Right lobe of liver (tissue), 6 donors: ENCODE data around the gene TAF3. TPM values are rescaled to one million over a fixed set of nuclear protein-coding genes. Genes with fewer than 3 reads are reported as not detected.

Experiments
- ATAC-seq, 4 donors: fragments of 200-7000 bp; cut with Tn5 transposase; one replicate each; pipeline ENCODE4 v1.9.1; 2020; ENCODE audit warnings: mild to moderate bottlenecking in 4 of 4, moderate library complexity in 4 of 4
- DNase-seq, 3 donors: peaks; one replicate each; pipeline ENCODE4 v3.0.0-alpha.2; 2020
- H3K27ac ChIP-seq, 3 donors: fragments of 200-600 bp; one replicate each; pipeline ENCODE4 v1.8.0; 2022
- H3K27me3 ChIP-seq, 2 donors: fragments of 200-600 bp; one replicate each; pipeline ENCODE4 v1.8.0; 2022
- H3K36me3 ChIP-seq, 4 donors: fragments of 200-600 bp; sonication (generic) in 1 of 4; one replicate each; pipeline versions ENCODE4 v1.5.1 to v1.8.0; 2017 to 2022; ENCODE audit warnings: control low read depth in 1 of 4
- H3K4me1 ChIP-seq, 4 donors: fragments of 200-600 bp; sonication (generic) in 1 of 4; one replicate each; pipeline versions ENCODE4 v1.5.1 to v1.8.0; 2017 to 2022; ENCODE audit warnings: control low read depth in 1 of 4
- H3K4me3 ChIP-seq, 3 donors: fragments of 200-600 bp; one replicate each; pipeline ENCODE4 v1.8.0; 2022
- H3K9me3 ChIP-seq, 4 donors: fragments of 200-600 bp; sonication (generic) in 1 of 4; one replicate each; pipeline versions ENCODE4 v1.5.1 to v1.8.0; 2017 to 2022; ENCODE audit warnings: control low read depth in 1 of 4
- CTCF ChIP-seq, 4 donors: fragments of 200-600 bp in 3 of 4; fragments of 450-650 bp in 1 of 4; IDR thresholded peaks; one replicate each; pipeline versions ENCODE4 v1.5.1 to v1.8.0; 2016 to 2022; ENCODE audit warnings: antibody characterized with exemption in 4 of 4, mild to moderate bottlenecking in 2 of 4
- POLR2A ChIP-seq: fragments of 450-650 bp; IDR thresholded peaks from one replicate; pipeline ENCODE4 v1.6.1; 2017; ENCODE audit warnings: antibody characterized with exemption, mild to moderate bottlenecking
- WGBS: methylation state at CpG from one replicate; pipeline ENCODE4 v1.1.6; 2018; ENCODE audit warnings: low coverage, low lambda C conversion rate; ENCODE audit not compliant: insufficient coverage; ENCODE audit errors: missing lambda C conversion rate; 5-methylcytosine and 5-hydroxymethylcytosine counted together
- intact Hi-C, 2 donors: fragments of 100-400 bp; cut with DNase I; formaldehyde crosslinking; loops; one replicate each; pipeline versions ENCODE4 v1.11.2 to v1.14.1; 2022
- total RNA-seq, 6 experiments: library from RNA; depleted of rRNA in 2 of 6; stranded (reverse); fragments of >200 nt in 2 of 6; fragmentation: NEBNext Ultra II Directional in 3 of 6; extraction: Animal tissue kit (Norgen Biotek cat#: 25700) in 3 of 6; gene quantifications; one replicate each; pipeline versions ENCODE4 v1.1.0 to v1.2.4, GENCODE V29; 2016 to 2023
- donor health status: DM: no; HTN: yes; CAD: no.
- donor health status: DM: no; HTN: no; CAD: no.
- donor health status: DM: no; HTN: no; CAD: no.
- donor health status: DM: no; HTN: yes; CAD: no.
- donor health status: DM: no; HTN: yes; CAD: no.

TAF3 gene
- total RNA-seq, 6 experiments from 2014 or later, result 1.9 to 3.5 (median 3.0) TPM

- TF ChIP-seq CTCF (IDR thresholded peaks at IDR 0.05) (no peak), POLR2A (no peak)
- H3K27me3 ChIP-seq, result no peaks in the 10 kb centered on the region
- H3K27ac ChIP-seq, result no peak overlapping the region
- intact Hi-C loops, result no loop called here
- H3K36me3 ChIP-seq, result no peaks in the 10 kb centered on the region
- no peaks in the 10 kb centered on the region for H3K4me1 ChIP-seq
- no peak overlapping the region for H3K4me3 ChIP-seq
- ATAC-seq (no peak), DNase-seq (no peak)
- H3K9me3 ChIP-seq, result no peaks in the 10 kb centered on the region
- 58% methylated on average over 14 of the region's 15 CpGs for WGBS
Measured at GRCh38 chr10:8063128-8063908, 245.0 kb downstream of the TAF3 start.

- no peaks in the 10 kb centered on the region for H3K36me3 ChIP-seq
- DNase-seq (no peak), ATAC-seq (peak in 1 of 4 donors; percentile 17)
- 36% methylated on average over 12 of the region's 13 CpGs for WGBS
- no peak for TF ChIP-seq CTCF (IDR thresholded peaks at IDR 0.05)
- no peak for TF ChIP-seq POLR2A
- intact Hi-C loops, result no loop called here
- H3K27me3 ChIP-seq, result no peaks in the 10 kb centered on the region
- H3K9me3 ChIP-seq, result no peaks in the 10 kb centered on the region
- no peak overlapping the region for H3K4me3 ChIP-seq
- no peaks in the 10 kb centered on the region for H3K4me1 ChIP-seq
- H3K27ac ChIP-seq, result no peak overlapping the region
Measured at GRCh38 chr10:8063935-8064334, 245.6 kb downstream of the TAF3 start.

GRCh38 chr10:8064436-8064835 is 246.1 kb downstream of the TAF3 start:
- Histone ChIP-seq H3K27me3 (no peaks in the 10 kb centered on the region), H3K9me3 (no peaks in the 10 kb centered on the region), H3K27ac (no peak overlapping the region), H3K36me3 (no peaks in the 10 kb centered on the region), H3K4me1 (no peaks in the 10 kb centered on the region), H3K4me3 (no peak overlapping the region)
- WGBS, result 41% methylated on average over 5 of the region's 5 CpGs
- DNase-seq (no peak), ATAC-seq (no peak)
- TF ChIP-seq CTCF (IDR thresholded peaks at IDR 0.05) (no peak), POLR2A (no peak)
- intact Hi-C loops, result no loop called here

- TF ChIP-seq POLR2A (no peak), CTCF (IDR thresholded peaks at IDR 0.05) (no peak)
- no peaks in the 10 kb centered on the region for H3K9me3 ChIP-seq
- H3K4me1 ChIP-seq, result no peaks in the 10 kb centered on the region
- H3K27ac ChIP-seq, result no peak overlapping the region
- WGBS, result 25% methylated on average over 2 of the region's 2 CpGs
- DNase-seq, result no peak
- no peaks in the 10 kb centered on the region for H3K36me3 ChIP-seq
- no peak overlapping the region for H3K4me3 ChIP-seq
- intact Hi-C loops, result no loop called here
- peak; percentile 33 to 82 (median 58) for ATAC-seq
- H3K27me3 ChIP-seq, result no peaks in the 10 kb centered on the region
Measured at GRCh38 chr10:8065651-8066050, 247.3 kb downstream of the TAF3 start.
